Gastroesophageal sphincter (tissue), 3 donors: ENCODE measurements around the gene GUCY1A1.

Source experiments
- CTCF ChIP-seq, 4 experiments: fragments of 200-600 bp in 2 of 4; fragments of 450-650 bp in 2 of 4; sonication (generic) in 1 of 4; IDR thresholded peaks; one replicate each; pipeline ENCODE4 v1.5.1; 2017 to 2019; ENCODE audit warnings: antibody characterized with exemption in 4 of 4, mild to moderate bottlenecking in 2 of 4, moderate library complexity in 2 of 4
- EP300 ChIP-seq: sonication (generic); formaldehyde crosslinking; IDR thresholded peaks from one replicate; pipeline ENCODE4 v1.6.1; 2017; ENCODE audit warnings: antibody characterized with exemption, mild to moderate bottlenecking
- POLR2A ChIP-seq, 2 donors: fragments of 450-650 bp; IDR thresholded peaks; one replicate each; pipeline ENCODE4 v1.6.1; 2017; ENCODE audit warnings: antibody characterized with exemption in 2 of 2, mild to moderate bottlenecking in 2 of 2, moderate library complexity in 1 of 2
- POLR2AphosphoS5 ChIP-seq: sonication (generic); formaldehyde crosslinking; IDR thresholded peaks from one replicate; pipeline ENCODE4 v1.6.1; 2017; ENCODE audit warnings: antibody characterized with exemption

GRCh38 chr4:155761047-155761446 lies 94.4 kb downstream of the GUCY1A1 start:
- TF ChIP-seq POLR2A (IDR thresholded peaks at IDR 0.05) (no peak), CTCF (IDR thresholded peaks at IDR 0.05) (no peak), EP300 (no peak), POLR2AphosphoS5 (no peak)
